Mammary epithelial cell (primary cell): ENCODE data around the gene NEFH.

Source experiments
- CTCF ChIP-seq, 2 donors: IDR thresholded peaks in 1 of 2; conservative IDR thresholded peaks in 1 of 2; 2 replicates each; pipeline ENCODE4 v1.5.1; 2011 to 2012; ENCODE audit warnings: inconsistent platforms in 2 of 2, low read length in 2 of 2, mild to moderate bottlenecking in 2 of 2, control low read depth in 1 of 2, low read depth in 1 of 2; ENCODE audit not compliant: insufficient read depth in 1 of 2; ENCODE audit errors: extremely low read depth in 1 of 2
- EZH2 ChIP-seq: IDR thresholded peaks from 2 replicates; pipeline ENCODE4 v1.6.1; 2012; ENCODE audit warnings: low read length, inconsistent platforms, borderline replicate concordance

- TF ChIP-seq EZH2 = no peak
- no peak for TF ChIP-seq CTCF (conservative IDR thresholded peaks at IDR 0.05 in 1 of 2, IDR thresholded peaks at IDR 0.05 in 1 of 2; ENCODE audit: extremely low read depth in 1 of 2, insufficient read depth in 1 of 2, low read depth in 1 of 2, low read length in 2 of 2)
Measured at GRCh38 chr22:29458551-29458950, 21.5 kb upstream of the NEFH start.
